H1 (cell line): ENCODE measurements around the gene ROGDI. TPM values are rescaled to one million over a fixed set of nuclear protein-coding genes. Genes with fewer than 3 reads are reported as not detected.

Experiments
- CTCF ChIA-PET: fragments of 300-600 bp; sonication (Branson Sonifier 250); formaldehyde crosslinking; loops from one replicate; lab custom pipeline; 2021; ENCODE audit not compliant: partially characterized antibody; lab: Charles Lee
- POLR2A ChIA-PET: fragments of 300-600 bp; sonication (Branson Sonifier 250); formaldehyde crosslinking; loops from one replicate; lab custom pipeline; 2021; ENCODE audit warnings: inconsistent platforms; ENCODE audit not compliant: partially characterized antibody; lab: Charles Lee
- DNase-seq, 2 experiments: peaks; one replicate each; pipeline versions ENCODE4 v3.0.0 to v3.0.0-alpha.2; 2010 to 2022; ENCODE audit warnings: low spot score in 2 of 2, low read depth in 1 of 2, mixed read lengths in 1 of 2
- FAIRE-seq: peaks from 2 replicates; lab custom pipeline; 2011; peaks lifted over from hg19 to GRCh38; lab: Jason Lieb, UNC
- H2AFZ ChIP-seq: 2 replicates; pipeline ENCODE4 v1.8.1; 2012; ENCODE audit warnings: low read length, inconsistent platforms
- H2AK5ac ChIP-seq: 2 replicates; pipeline ENCODE4 v1.6.1; 2013; ENCODE audit warnings: low read depth, low read length
- H2BK120ac ChIP-seq: replicated peaks from 2 replicates; pipeline ENCODE3; 2013; ENCODE audit warnings: low read depth, low read length, inconsistent platforms
- H2BK12ac ChIP-seq: 2 replicates; pipeline ENCODE4 v1.6.1; 2013; ENCODE audit warnings: low read depth, low read length
- H2BK15ac ChIP-seq: 2 replicates; pipeline ENCODE4 v1.6.1; 2013; ENCODE audit warnings: low read length
- H2BK20ac ChIP-seq: 2 replicates; pipeline ENCODE4 v1.6.1; 2013; ENCODE audit warnings: low read length
- H2BK5ac ChIP-seq: 2 replicates; pipeline ENCODE4 v1.6.1; 2013; ENCODE audit warnings: low read depth, low read length
- H3K14ac ChIP-seq: 2 replicates; pipeline ENCODE4 v1.6.1; 2013; ENCODE audit warnings: inconsistent platforms; ENCODE audit not compliant: insufficient read length
- H3K18ac ChIP-seq: 2 replicates; pipeline ENCODE4 v1.6.1; 2013; ENCODE audit warnings: low read length; ENCODE audit errors: extremely low read depth
- H3K23ac ChIP-seq: 2 replicates; pipeline ENCODE4 v1.6.1; 2013; ENCODE audit warnings: inconsistent platforms; ENCODE audit not compliant: insufficient read length
- H3K23me2 ChIP-seq: 2 replicates; pipeline ENCODE4 v1.6.1; 2013; ENCODE audit warnings: low read depth, low read length
- H3K27ac ChIP-seq: 2 replicates; pipeline ENCODE4 v1.6.1; 2011; ENCODE audit warnings: low read depth, low read length, inconsistent platforms
- H3K27me3 ChIP-seq, 4 experiments: replicated peaks in 1 of 4; 1 replicate in 1 of 4; 2 replicates in 3 of 4; pipeline versions ENCODE4 v1.6.1 to v1.8.1; 2011 to 2013; ENCODE audit warnings: low read length in 3 of 4, mild to moderate bottlenecking in 3 of 4, inconsistent platforms in 2 of 4, mixed read lengths in 2 of 4, moderate library complexity in 1 of 4; ENCODE audit not compliant: control insufficient read depth in 3 of 4, insufficient read depth in 3 of 4; ENCODE audit errors: extremely low read depth in 1 of 4
- H3K36me3 ChIP-seq, 4 experiments: 2 replicates each; pipeline versions ENCODE4 v1.6.1 to v1.8.1; 2011 to 2013; ENCODE audit warnings: mild to moderate bottlenecking in 4 of 4, low read length in 3 of 4, moderate library complexity in 2 of 4, control low read depth in 1 of 4, inconsistent platforms in 1 of 4; ENCODE audit not compliant: insufficient read depth in 4 of 4, control insufficient read depth in 2 of 4
- H3K4ac ChIP-seq: replicated peaks from 2 replicates; pipeline ENCODE3; 2013; ENCODE audit warnings: low read length, low read depth, mixed read lengths, inconsistent platforms; ENCODE audit not compliant: insufficient read length
- H3K4me1 ChIP-seq, 4 experiments: replicated peaks in 1 of 4; 1 replicate in 1 of 4; 2 replicates in 3 of 4; pipeline versions ENCODE4 v1.6.1 to v1.8.1; 2011 to 2013; ENCODE audit warnings: low read length in 3 of 4, inconsistent platforms in 2 of 4, mixed read lengths in 1 of 4; ENCODE audit not compliant: insufficient read depth in 4 of 4, control insufficient read depth in 3 of 4
- H3K4me2 ChIP-seq, 2 experiments: 2 replicates each; pipeline versions ENCODE4 v1.6.1 to v1.8.1; 2011 to 2013; ENCODE audit warnings: low read depth in 2 of 2, low read length in 2 of 2, control low read depth in 1 of 2, inconsistent platforms in 1 of 2, mild to moderate bottlenecking in 1 of 2; ENCODE audit not compliant: insufficient read depth in 1 of 2
- H3K4me3 ChIP-seq, 4 experiments: fragments of 200-600, 300-600 bp in 1 of 4; sonication (generic), shearing (Covaris generic), sonication (Bioruptor Twin) in 1 of 4; 2 replicates each; pipeline versions ENCODE4 v1.5.1 to v1.8.1; 2011 to 2016; ENCODE audit warnings: low read length in 4 of 4, low read depth in 3 of 4, control low read depth in 2 of 4, inconsistent platforms in 2 of 4, mild to moderate bottlenecking in 2 of 4, mixed read lengths in 1 of 4, moderate library complexity in 1 of 4; ENCODE audit not compliant: insufficient read depth in 2 of 4; ENCODE audit errors: extremely low read depth in 1 of 4
- H3K56ac ChIP-seq: replicated peaks from 2 replicates; pipeline ENCODE3; 2013; ENCODE audit warnings: low read depth, mild to moderate bottlenecking, mixed read lengths, low read length, inconsistent platforms; ENCODE audit not compliant: insufficient read length
- H3K79me1 ChIP-seq: 2 replicates; pipeline ENCODE4 v1.6.1; 2013; ENCODE audit warnings: low read depth, low read length, control low read depth
- H3K79me2 ChIP-seq, 2 experiments: 2 replicates each; pipeline versions ENCODE4 v1.6.1 to v1.8.1; 2012 to 2013; ENCODE audit warnings: low read length in 2 of 2, mild to moderate bottlenecking in 2 of 2, inconsistent platforms in 1 of 2; ENCODE audit not compliant: insufficient read depth in 2 of 2, control insufficient read depth in 1 of 2
- H3K9ac ChIP-seq, 4 experiments: replicated peaks in 1 of 4; 1 replicate in 1 of 4; 2 replicates in 3 of 4; pipeline versions ENCODE4 v1.6.1 to v1.8.1; 2011 to 2013; ENCODE audit warnings: low read depth in 3 of 4, low read length in 3 of 4, control low read depth in 2 of 4, mild to moderate bottlenecking in 2 of 4, moderate library complexity in 2 of 4, inconsistent platforms in 1 of 4; ENCODE audit errors: extremely low read depth in 1 of 4
- H3K9me3 ChIP-seq, 2 experiments: 2 replicates each; pipeline versions ENCODE4 v1.6.1 to v1.8.1; 2012 to 2013; ENCODE audit warnings: mild to moderate bottlenecking in 2 of 2, moderate library complexity in 2 of 2, control low read depth in 1 of 2, inconsistent platforms in 1 of 2, low read depth in 1 of 2, low read length in 1 of 2, mixed read lengths in 1 of 2; ENCODE audit not compliant: insufficient read depth in 2 of 2
- H4K20me1 ChIP-seq, 2 experiments: replicated peaks in 1 of 2; 2 replicates each; pipeline versions ENCODE3 to v1.8.1; 2011 to 2013; ENCODE audit warnings: inconsistent platforms in 2 of 2, low read length in 2 of 2, mild to moderate bottlenecking in 1 of 2; ENCODE audit not compliant: insufficient read depth in 2 of 2, control insufficient read depth in 1 of 2
- H4K5ac ChIP-seq: 2 replicates; pipeline ENCODE4 v1.6.1; 2013; ENCODE audit warnings: low read length, low read depth, mixed read lengths, inconsistent platforms; ENCODE audit not compliant: insufficient read length
- H4K8ac ChIP-seq: 2 replicates; pipeline ENCODE4 v1.8.0; 2013; ENCODE audit warnings: mild to moderate bottlenecking, moderate library complexity, low read length, inconsistent platforms; ENCODE audit not compliant: insufficient read depth; ENCODE audit errors: extremely low read depth
- H4K91ac ChIP-seq: replicated peaks from 2 replicates; pipeline ENCODE3; 2013; ENCODE audit warnings: low read length, mixed read lengths, inconsistent platforms; ENCODE audit not compliant: insufficient read length
- CTBP2 ChIP-seq: IDR thresholded peaks from 2 replicates; pipeline ENCODE4 v1.7.0; 2011; ENCODE audit warnings: borderline replicate concordance, mild to moderate bottlenecking, moderate library complexity, mixed read lengths, low read length; ENCODE audit not compliant: insufficient read depth, insufficient read length
- GABPA ChIP-seq: IDR thresholded peaks from 2 replicates; pipeline ENCODE4 v1.6.1; 2011; ENCODE audit warnings: mild to moderate bottlenecking, low read length, moderate library complexity, borderline replicate concordance; ENCODE audit not compliant: insufficient read depth
- NANOG ChIP-seq: IDR thresholded peaks from 2 replicates; pipeline ENCODE4 v1.6.1; 2011; ENCODE audit warnings: low read length, low read depth, mild to moderate bottlenecking, inconsistent platforms; ENCODE audit not compliant: insufficient read depth, poor library complexity, severe bottlenecking
- RNF2 ChIP-seq: fragments of 200-900, 300-1000 bp; sonication (generic); IDR thresholded peaks from 2 replicates; pipeline ENCODE4 v1.7.1; 2016; ENCODE audit warnings: borderline replicate concordance, low read depth, mild to moderate bottlenecking, antibody characterized with exemption, low read length; ENCODE audit not compliant: poor library complexity, severe bottlenecking; ENCODE audit errors: missing control alignments
- SUZ12 ChIP-seq: fragments of 200-600 bp; sonication (generic); IDR thresholded peaks from 2 replicates; pipeline ENCODE4 v1.6.1; 2012; ENCODE audit warnings: mild to moderate bottlenecking, inconsistent platforms, low read length, moderate library complexity, mixed read lengths
- WGBS, 2 experiments: shearing (Covaris generic) in 1 of 2; methylation state at CpG; one replicate each; pipeline versions ENCODE4 v1.1.6 to v1.1.7; 2013 to 2015; ENCODE audit warnings: low lambda C conversion rate in 2 of 2, mixed read lengths in 2 of 2, inconsistent platforms in 1 of 2, low coverage in 1 of 2, missing lambda C conversion rate in 1 of 2; ENCODE audit not compliant: insufficient replicate concordance in 2 of 2, insufficient coverage in 1 of 2, insufficient read length in 1 of 2; ENCODE audit errors: extremely low coverage in 1 of 2, missing lambda C conversion rate in 1 of 2; 5-methylcytosine and 5-hydroxymethylcytosine counted together
- polyA plus RNA-seq, 7 experiments: library from polyadenylated mRNA; depleted of rRNA in 3 of 7; stranded (reverse) in 5 of 7; unstranded in 2 of 7; fragments of >200 nt in 5 of 7; fragments of 200-250 nt in 2 of 7; gene quantifications; 1 replicate in 5 of 7; 2 replicates in 1 of 7; 4 replicates in 1 of 7; pipeline versions ENCODE4 v1.2.1 to v1.2.3, GENCODE V29; 2011 to 2013; ENCODE audit warnings: missing spikeins in 2 of 7, mixed read lengths in 2 of 7
- total RNA-seq: library from RNA; stranded (reverse); fragmentation: NEBNext Ultra II Directional; extraction: Animal tissue kit (Norgen Biotek cat#: 25700); gene quantifications from 2 replicates; pipeline ENCODE4 v1.2.1, GENCODE V29; 2021

The ROGDI gene
- total and polyA plus RNA-seq, 2 of the 8 experiments (the other 6 are each of a cell fraction or from before 2014, with no cell fraction given): 27.4 to 68.4 TPM

- Histone ChIP-seq H2BK12ac (no peak overlapping the region), H3K23me2 (no peaks in the 10 kb centered on the region), H3K36me3 (no peaks in the 10 kb centered on the region; a peak in 1 of 8 replicates), H3K56ac (no peak overlapping the region), H3K18ac (no peak overlapping the region), H2BK5ac (no peak overlapping the region), H3K9me3 (no peaks in the 10 kb centered on the region), H2AK5ac (no peak overlapping the region), H3K9ac (no peak overlapping the region), H2AFZ (no peak overlapping the region), H3K14ac (no peak overlapping the region), H3K4me2 (no peak overlapping the region), H4K20me1 (peaks cover 0 to 1% of the 10 kb centered on the region in 2 experiments), H2BK20ac (no peak overlapping the region), H3K23ac (no peak overlapping the region), H3K27me3 (no peaks in the 10 kb centered on the region; a peak in 1 of 7 replicates), H3K27ac (no peak overlapping the region), H3K4ac (no peak overlapping the region), H3K4me1 (peaks cover 0 to 4% (median 2%) of the 10 kb centered on the region in 4 experiments; a peak in 5 of 7 replicates), H4K91ac (no peak overlapping the region), H2BK120ac (no peak overlapping the region), H4K5ac (no peak overlapping the region), H3K79me2 (no peaks in the 10 kb centered on the region), H4K8ac (no peak overlapping the region), H3K4me3 (no peak overlapping the region), H2BK15ac (no peak overlapping the region), H3K79me1 (no peaks in the 10 kb centered on the region)
- TF ChIP-seq SUZ12 (no peak), RNF2 (no peak), GABPA (no peak), CTBP2 (no peak), NANOG (no peak)
- CTCF ChIA-PET: interaction anchor here (0.6 to 1.5 kb wide), 3 partner anchors 12 to 215 kb away, joined by 3 to 4 read pairs (median 3); no protein-coding TSS in a partner anchor
- DNase-seq: no peak
- no peak for FAIRE-seq
- 83% methylated on average over 10 of the region's 13 CpGs; no CpG with 5 or more reads in 1 of the 2 experiments for WGBS, 2 experiments
- POLR2A ChIA-PET: interaction anchor here (0.7 to 4.7 kb wide), 4 partner anchors 9 to 96 kb away, joined by 3 to 21 read pairs (median 3); partner anchors contain the start of genes ROGDI and ZNF500
These were observed 9.4 kb downstream of the ROGDI start for GRCh38 chr16:4792951-4793513.
